GM12873 (cell line): ENCODE data around the gene TBC1D5.

Source experiments
- TF ChIP-seq, protein P1 (sequence below): IDR thresholded peaks from 2 replicates; pipeline ENCODE4 v1.5.1; 2012; ENCODE audit warnings: low read depth, mild to moderate bottlenecking, moderate library complexity, low read length, control low read depth; ENCODE audit not compliant: insufficient read depth; ENCODE audit errors: missing control alignments

The TBC1D5 gene

DNA sequence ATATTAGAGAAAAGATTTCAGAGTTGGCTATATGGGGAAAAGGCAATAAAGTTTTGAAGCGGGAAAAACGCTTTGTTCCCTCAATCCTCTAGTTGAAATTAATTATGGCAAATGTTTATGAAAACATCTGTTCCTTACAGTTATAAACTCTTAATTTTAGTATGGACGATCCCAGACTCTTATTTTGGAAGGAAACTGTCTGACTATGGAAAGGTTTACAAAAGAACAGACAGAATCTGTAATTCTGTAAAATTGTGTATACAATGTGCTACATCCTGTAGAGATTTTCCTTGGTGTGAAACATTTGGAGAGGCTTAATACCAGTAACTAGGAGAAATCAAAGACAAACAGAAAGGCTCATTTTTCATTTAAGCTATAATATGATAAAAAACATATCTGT is 311.8 kb downstream of the TBC1D5 start:
- TF ChIP-seq, protein P1, sequence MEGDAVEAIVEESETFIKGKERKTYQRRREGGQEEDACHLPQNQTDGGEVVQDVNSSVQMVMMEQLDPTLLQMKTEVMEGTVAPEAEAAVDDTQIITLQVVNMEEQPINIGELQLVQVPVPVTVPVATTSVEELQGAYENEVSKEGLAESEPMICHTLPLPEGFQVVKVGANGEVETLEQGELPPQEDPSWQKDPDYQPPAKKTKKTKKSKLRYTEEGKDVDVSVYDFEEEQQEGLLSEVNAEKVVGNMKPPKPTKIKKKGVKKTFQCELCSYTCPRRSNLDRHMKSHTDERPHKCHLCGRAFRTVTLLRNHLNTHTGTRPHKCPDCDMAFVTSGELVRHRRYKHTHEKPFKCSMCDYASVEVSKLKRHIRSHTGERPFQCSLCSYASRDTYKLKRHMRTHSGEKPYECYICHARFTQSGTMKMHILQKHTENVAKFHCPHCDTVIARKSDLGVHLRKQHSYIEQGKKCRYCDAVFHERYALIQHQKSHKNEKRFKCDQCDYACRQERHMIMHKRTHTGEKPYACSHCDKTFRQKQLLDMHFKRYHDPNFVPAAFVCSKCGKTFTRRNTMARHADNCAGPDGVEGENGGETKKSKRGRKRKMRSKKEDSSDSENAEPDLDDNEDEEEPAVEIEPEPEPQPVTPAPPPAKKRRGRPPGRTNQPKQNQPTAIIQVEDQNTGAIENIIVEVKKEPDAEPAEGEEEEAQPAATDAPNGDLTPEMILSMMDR = no peak

DNA sequence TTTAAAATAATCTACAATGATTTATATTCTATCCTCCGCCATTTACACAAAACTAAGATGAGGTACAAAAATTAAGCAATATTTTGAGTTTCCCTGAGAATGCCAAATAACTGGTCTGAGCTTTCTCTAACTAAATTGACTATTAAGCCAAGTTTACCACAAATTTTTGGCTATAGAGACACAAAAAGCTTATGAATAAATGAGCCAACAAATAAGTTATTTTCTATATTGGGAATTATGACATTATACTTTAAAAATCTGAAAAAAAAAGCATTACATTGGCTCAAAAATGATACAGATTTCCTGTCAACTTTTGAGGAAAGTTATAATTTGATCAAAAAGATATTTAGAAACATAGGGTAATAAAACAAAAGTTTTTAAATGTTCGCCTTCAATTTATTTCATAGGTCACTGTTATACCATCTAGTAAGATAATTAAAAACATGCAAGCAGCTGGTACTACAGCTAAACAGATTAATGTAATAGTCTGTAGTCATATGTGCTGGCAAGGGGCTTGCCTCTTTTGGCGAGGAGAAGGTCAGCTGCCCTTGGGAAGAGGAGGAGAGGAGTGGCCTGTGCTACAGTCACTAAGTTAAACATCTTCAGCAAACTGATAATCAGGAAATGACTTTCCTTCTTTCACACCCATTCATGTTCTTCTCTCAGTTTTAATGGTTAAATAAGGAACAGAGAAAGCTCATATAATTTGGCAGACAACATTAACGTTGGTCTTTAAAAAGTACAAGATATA is 318.5 kb downstream of the TBC1D5 start:
- TF ChIP-seq, protein P1 = no peak

DNA sequence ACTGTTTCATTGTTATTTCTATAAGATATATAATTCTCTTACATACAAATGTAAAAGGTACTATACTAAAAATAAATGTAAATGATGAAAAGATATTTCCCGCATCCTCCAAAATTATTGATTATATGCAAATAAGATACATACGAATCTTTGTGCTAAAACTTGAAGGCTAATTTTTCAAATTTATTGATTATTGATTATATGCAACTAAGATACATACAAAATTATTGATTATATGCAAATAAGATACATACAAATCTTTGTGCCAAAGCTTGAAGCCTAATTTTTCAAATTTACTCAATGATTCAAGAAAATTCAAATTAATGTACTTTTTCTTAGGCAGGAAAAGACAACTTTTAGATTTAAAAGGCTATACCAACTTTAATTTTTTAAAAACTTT is 319.8 kb downstream of the TBC1D5 start:
- TF ChIP-seq, protein P1 = no peak

DNA sequence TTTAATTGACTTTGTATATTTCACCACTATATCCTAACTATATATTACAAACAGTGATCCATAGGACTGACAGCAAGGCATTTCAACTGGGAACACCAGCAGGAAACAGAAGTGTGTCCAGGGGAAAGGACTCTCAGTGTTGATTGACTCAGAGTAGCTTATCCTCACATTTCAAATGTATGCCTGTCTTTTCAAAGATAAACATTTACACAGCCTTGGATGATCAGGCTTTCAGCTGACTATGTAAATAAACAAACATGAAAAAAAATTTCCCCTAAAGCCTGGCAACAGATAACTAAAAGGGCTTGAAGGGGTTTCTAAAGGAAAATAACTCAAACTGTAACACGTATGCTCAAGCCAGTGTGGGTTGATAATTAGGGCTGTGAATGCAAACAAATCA is 321.8 kb downstream of the TBC1D5 start:
- TF ChIP-seq, protein P1 = no peak

DNA sequence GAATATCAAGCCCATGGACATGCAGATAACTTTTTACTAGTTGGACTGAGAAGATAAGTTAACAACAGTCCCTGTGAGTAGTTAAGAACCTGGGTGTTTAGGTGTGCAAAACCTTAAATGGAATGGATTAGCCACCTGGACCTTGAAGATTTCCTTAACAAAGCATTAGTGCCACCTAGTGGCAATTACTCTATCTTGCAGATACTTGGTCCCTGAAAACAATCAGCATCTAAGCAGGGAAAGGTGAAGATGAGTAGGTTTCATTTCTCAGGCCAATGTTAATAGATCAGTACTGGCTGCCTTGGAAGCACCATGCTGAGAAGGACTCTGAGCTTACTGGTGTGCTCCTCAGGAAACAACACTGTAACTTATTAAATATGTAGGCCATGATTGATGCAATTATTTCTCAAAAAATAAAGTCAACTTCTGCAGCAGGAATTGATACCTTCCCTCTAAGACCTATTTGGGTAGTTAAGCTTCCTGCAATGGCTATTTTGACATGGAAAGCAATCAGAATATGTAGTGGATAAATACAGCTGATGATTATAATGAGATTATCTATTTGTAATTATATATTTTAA is 329.4 kb downstream of the TBC1D5 start:
- TF ChIP-seq, protein P1 = peak; percentile 73

DNA sequence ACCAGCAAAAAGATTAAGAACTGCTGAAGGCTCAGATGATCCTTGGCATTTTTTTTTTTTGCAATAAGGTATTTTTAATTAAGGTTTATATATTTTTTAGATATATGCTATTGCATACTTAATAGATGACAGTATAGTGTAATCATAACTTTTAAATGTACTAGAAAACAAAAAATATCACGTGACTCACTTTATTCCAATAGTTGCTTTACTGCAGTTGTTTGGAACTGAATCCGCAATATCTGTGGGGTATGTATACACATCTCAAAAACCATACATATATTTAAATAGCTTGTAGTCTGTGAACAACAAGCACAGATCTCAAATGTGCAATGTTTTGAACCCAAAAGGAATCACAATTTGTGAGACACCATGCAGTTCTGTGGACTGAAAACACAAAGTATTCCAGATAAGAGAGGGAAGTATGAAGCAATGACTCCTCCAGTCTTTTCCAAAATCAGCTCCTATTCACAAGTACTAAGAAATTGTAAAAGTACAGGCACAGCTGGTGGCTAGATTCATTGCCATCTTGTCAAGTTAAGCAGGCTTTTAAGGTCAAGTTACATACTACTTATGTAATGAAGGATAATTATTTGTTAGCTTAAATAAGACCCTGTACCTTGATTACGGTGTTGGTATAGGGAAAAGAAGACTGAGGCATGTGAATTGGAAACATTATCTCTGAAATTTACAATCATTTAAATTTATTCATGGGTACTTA is 331.1 kb downstream of the TBC1D5 start:
- TF ChIP-seq, protein P1 = no peak

DNA sequence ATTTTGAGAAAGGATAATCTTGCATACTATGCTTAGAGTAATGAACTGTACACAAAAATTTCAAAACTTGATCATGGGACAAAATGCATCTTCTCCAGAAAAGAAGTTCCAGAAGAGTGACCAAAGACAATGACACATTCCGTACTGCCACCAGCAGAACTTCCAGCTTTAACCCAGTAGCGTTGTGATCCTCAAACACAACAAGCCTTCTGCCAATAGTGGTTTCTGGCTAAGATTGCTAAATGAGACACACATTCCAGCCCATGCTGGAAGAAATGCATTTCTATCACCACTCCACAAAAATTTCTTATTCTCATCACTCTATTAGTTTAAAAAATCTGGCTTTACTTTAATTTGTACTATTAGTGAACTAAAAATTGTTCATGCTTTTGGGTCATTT is 334.9 kb downstream of the TBC1D5 start:
- TF ChIP-seq, protein P1 = no peak
